ENCODE data around the gene ITGB4.

Gene ITGB4

GRCh38 chr17:75774471-75774990 lies 53.3 kb downstream of the ITGB4 start:
- peaks cover 26% of the 10 kb centered on the region for H4K20me1 ChIP-seq (ENCODE audit: insufficient read depth, low read length)
- peaks cover 40% of the 10 kb centered on the region for H3F3A ChIP-seq (ENCODE audit: insufficient read depth, low read length)
- H3K4me2 ChIP-seq (ENCODE audit: low read depth, low read length), result no peak overlapping the region
- H3K79me2 ChIP-seq (ENCODE audit: low read length), result peaks cover 21% of the 10 kb centered on the region
- no peak for DNase-seq
- H3K27me3 ChIP-seq (replicated peaks; ENCODE audit: insufficient read depth, low read length), result no peaks in the 10 kb centered on the region
- no peak overlapping the region for H3K4me3 ChIP-seq (ENCODE audit: low read length)
- H2AFZ ChIP-seq (ENCODE audit: low read length), result no peak overlapping the region
- H3K36me3 ChIP-seq (replicated peaks; ENCODE audit: insufficient read depth, low read length), result peaks cover 10% of the 10 kb centered on the region; the same call in 1 of the 2 replicates
- TF ChIP-seq CTCF (IDR thresholded peaks at IDR 0.05; ENCODE audit: low read length) (no peak), EZH2 (optimal IDR thresholded peaks at IDR 0.05; ENCODE audit: low read depth, low read length) (no peak), EZH2phosphoT487 (IDR thresholded peaks at IDR 0.05; ENCODE audit: low read length) (no peak)
- H3K9me3 ChIP-seq (replicated peaks; ENCODE audit: insufficient read depth, low read length), result no peaks in the 10 kb centered on the region
- H3K9me2 ChIP-seq (replicated peaks; ENCODE audit: insufficient read depth, low read length), result no peaks in the 10 kb centered on the region
- H3K4me1 ChIP-seq (ENCODE audit: low read length), result no peaks in the 10 kb centered on the region
- H3K27ac ChIP-seq (ENCODE audit: low read length), result no peak overlapping the region
- H3K9ac ChIP-seq (ENCODE audit: low read length), result no peak overlapping the region

DNA sequence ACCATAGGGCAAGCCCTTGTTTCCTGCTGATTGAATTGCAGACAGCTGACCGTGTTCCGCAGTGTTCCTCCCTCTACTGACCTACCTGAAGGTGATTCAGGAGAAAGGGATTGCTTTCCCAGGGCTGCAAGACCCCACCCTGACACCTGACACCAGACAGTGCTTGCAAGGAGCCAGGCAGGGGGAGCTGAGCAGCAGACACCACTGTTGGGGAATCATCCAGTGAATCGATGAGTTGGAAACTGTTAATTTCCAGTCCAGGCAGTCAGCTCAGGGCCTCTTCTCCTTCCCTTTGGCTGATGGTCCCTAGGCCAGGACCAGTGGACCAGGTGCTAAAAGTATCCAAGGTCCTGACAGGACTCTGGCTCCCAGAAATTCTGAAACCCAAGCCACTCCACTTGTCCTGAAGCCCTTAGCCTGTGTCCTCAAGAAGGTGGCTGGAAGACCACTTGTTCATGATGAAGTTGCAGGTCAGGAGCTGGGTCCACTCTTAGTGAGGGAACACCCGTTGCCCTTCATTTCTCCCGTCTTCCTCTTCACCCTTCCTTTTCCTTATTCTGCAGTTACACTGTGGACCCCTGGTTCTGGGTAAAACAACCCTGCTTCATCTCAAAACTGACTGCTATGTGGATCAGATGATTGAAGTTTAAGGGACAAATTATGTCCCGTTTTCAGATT lies 53.9 kb downstream of the ITGB4 start:
- Histone ChIP-seq H4K20me1 (ENCODE audit: insufficient read depth, low read length) (peaks cover 26% of the 10 kb centered on the region), H3K79me2 (ENCODE audit: low read length) (peaks cover 21% of the 10 kb centered on the region), H3K9ac (ENCODE audit: low read length) (no peak overlapping the region), H3K4me2 (ENCODE audit: low read depth, low read length) (no peak overlapping the region), H3K4me3 (ENCODE audit: low read length) (no peak overlapping the region), H3K27me3 (replicated peaks; ENCODE audit: insufficient read depth, low read length) (no peaks in the 10 kb centered on the region), H3F3A (ENCODE audit: insufficient read depth, low read length) (peaks cover 40% of the 10 kb centered on the region), H3K9me3 (replicated peaks; ENCODE audit: insufficient read depth, low read length) (no peaks in the 10 kb centered on the region), H3K27ac (ENCODE audit: low read length) (no peak overlapping the region), H3K36me3 (replicated peaks; ENCODE audit: insufficient read depth, low read length) (peaks cover 10% of the 10 kb centered on the region; the same call in 1 of the 2 replicates), H2AFZ (ENCODE audit: low read length) (no peak overlapping the region), H3K9me2 (replicated peaks; ENCODE audit: insufficient read depth, low read length) (no peaks in the 10 kb centered on the region), H3K4me1 (ENCODE audit: low read length) (no peaks in the 10 kb centered on the region)
- TF ChIP-seq EZH2 (optimal IDR thresholded peaks at IDR 0.05; ENCODE audit: low read depth, low read length) (no peak), EZH2phosphoT487 (IDR thresholded peaks at IDR 0.05; ENCODE audit: low read length) (no peak), CTCF (IDR thresholded peaks at IDR 0.05; ENCODE audit: low read length) (no peak)
- DNase-seq, result no peak

DNA sequence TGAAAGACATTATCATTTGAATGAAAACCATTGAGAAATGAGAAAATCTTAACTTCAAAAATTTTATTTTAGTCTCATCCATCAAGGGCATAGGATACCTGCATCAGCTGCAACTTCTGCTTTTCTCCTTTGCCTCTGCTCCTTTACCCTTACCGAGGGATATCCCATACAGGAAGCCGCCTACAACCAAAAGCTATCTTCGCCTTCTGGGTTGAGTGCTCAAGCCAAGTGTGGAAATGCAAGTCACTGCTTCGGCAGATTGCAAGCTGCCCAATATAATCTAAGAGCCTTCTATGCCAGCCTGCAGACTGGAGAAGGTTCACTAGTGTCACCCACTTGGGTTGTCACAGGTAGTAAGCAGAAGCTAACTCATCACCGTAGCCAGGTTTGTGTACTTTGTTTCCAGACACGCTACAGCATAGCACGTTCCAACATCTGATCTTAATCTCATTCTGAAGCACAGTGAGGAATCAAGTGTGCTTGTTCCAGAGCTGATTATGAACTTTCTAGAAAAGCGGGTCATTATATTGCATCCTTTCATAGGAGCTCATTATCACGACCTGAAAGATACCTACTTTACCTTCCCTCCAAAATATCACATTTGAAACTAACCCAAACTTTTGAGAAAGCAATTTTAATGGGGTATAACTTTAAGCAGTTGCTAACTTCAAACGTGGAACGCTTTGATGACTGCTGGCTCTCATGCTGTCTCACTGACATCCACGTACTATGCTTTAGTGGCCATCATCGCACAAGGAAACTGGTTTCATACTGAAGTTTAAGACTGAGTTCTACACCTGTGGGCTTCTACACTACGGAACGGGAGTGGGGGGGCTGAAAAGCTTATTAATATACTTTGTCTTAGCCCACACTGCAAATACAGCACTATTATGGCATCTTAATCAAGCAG lies 55.4 kb downstream of the ITGB4 start:
- no peaks in the 10 kb centered on the region for H3K9me2 ChIP-seq (replicated peaks; ENCODE audit: insufficient read depth, low read length)
- H3K4me1 ChIP-seq (ENCODE audit: low read length), result 0 out of 2 replicates have a peak, but pooled peaks cover 4% of the 10 kb centered on the region
- peaks cover 21% of the 10 kb centered on the region for H3K79me2 ChIP-seq (ENCODE audit: low read length)
- no peak overlapping the region for H2AFZ ChIP-seq (ENCODE audit: low read length)
- no peaks in the 10 kb centered on the region for H3K9me3 ChIP-seq (replicated peaks; ENCODE audit: insufficient read depth, low read length)
- no peak overlapping the region for H3K4me2 ChIP-seq (ENCODE audit: low read depth, low read length)
- peaks cover 26% of the 10 kb centered on the region for H4K20me1 ChIP-seq (ENCODE audit: insufficient read depth, low read length)
- TF ChIP-seq EZH2phosphoT487 (IDR thresholded peaks at IDR 0.05; ENCODE audit: low read length), result no peak
- no peak for TF ChIP-seq EZH2 (optimal IDR thresholded peaks at IDR 0.05; ENCODE audit: low read depth, low read length)
- no peak for DNase-seq
- H3F3A ChIP-seq (ENCODE audit: insufficient read depth, low read length), result peaks cover 45% of the 10 kb centered on the region
- H3K9ac ChIP-seq (ENCODE audit: low read length), result no peak overlapping the region
- no peaks in the 10 kb centered on the region for H3K27me3 ChIP-seq (replicated peaks; ENCODE audit: insufficient read depth, low read length)
- H3K27ac ChIP-seq (ENCODE audit: low read length), result no peak overlapping the region
- H3K36me3 ChIP-seq (replicated peaks; ENCODE audit: insufficient read depth, low read length), result peaks cover 10% of the 10 kb centered on the region; the same call in 1 of the 2 replicates
- no peak overlapping the region for H3K4me3 ChIP-seq (ENCODE audit: low read length)
